A673 (cell line): ENCODE results near the gene STIL. TPM values are rescaled to one million over a fixed set of nuclear protein-coding genes. Genes with fewer than 3 reads are reported as not detected.

Source experiments
- BruUV-seq: library from RNA; stranded (reverse); fragments of 400-500 nt; replicated peaks from 2 replicates; lab custom pipeline; 2021; lab: Mats Ljungman, UMichigan
- CTCF ChIA-PET: fragments of 300-600 bp; sonication (Branson Sonifier 250); formaldehyde crosslinking; loops from one replicate; lab custom pipeline; 2022; ENCODE audit warnings: antibody characterized with exemption; lab: Charles Lee
- POLR2A ChIA-PET: fragments of 300-600 bp; sonication (Branson Sonifier 250); formaldehyde crosslinking; loops from one replicate; lab custom pipeline; 2022; ENCODE audit warnings: antibody characterized with exemption; ENCODE audit not compliant: low non-redundant PET; lab: Charles Lee
- DNase-seq: peaks from one replicate; pipeline ENCODE4 v3.0.0-alpha.2; 2015; ENCODE audit warnings: low spot score
- H3K27ac ChIP-seq: fragments of 200-600 bp; sonication (generic); 2 replicates; pipeline ENCODE4 v1.5.1; 2016; ENCODE audit warnings: mixed run types, low read depth, mild to moderate bottlenecking, mixed read lengths, antibody characterized with exemption, low read length; ENCODE audit not compliant: poor library complexity, severe bottlenecking
- H3K27me3 ChIP-seq: fragments of 200-600 bp; sonication (generic); replicated peaks from 2 replicates; pipeline ENCODE4 v1.6.1; 2017; ENCODE audit warnings: mixed run types, low read depth, mild to moderate bottlenecking, mixed read lengths, antibody characterized with exemption, low read length; ENCODE audit not compliant: insufficient read depth, poor library complexity
- H3K36me3 ChIP-seq: fragments of 200-600 bp; sonication (generic); 2 replicates; pipeline ENCODE4 v1.6.1; 2016; ENCODE audit warnings: mixed run types, mild to moderate bottlenecking, mixed read lengths, antibody characterized with exemption, low read length; ENCODE audit not compliant: insufficient read depth, poor library complexity, severe bottlenecking
- H3K4me1 ChIP-seq: fragments of 200-600 bp; sonication (generic); 2 replicates; pipeline ENCODE4 v1.6.1; 2017; ENCODE audit warnings: mixed run types, mild to moderate bottlenecking, mixed read lengths, antibody characterized with exemption, low read length; ENCODE audit not compliant: insufficient read depth, poor library complexity, severe bottlenecking
- H3K4me3 ChIP-seq: fragments of 200-600 bp; sonication (generic); 2 replicates; pipeline ENCODE4 v1.5.1; 2016; ENCODE audit warnings: low read depth, mixed run types, mild to moderate bottlenecking, mixed read lengths, low read length; ENCODE audit not compliant: poor library complexity, severe bottlenecking
- H3K9me3 ChIP-seq: fragments of 200-600 bp; sonication (generic); 2 replicates; pipeline ENCODE4 v1.6.1; 2016; ENCODE audit warnings: mixed run types, low read depth, mild to moderate bottlenecking, mixed read lengths, antibody characterized with exemption, low read length; ENCODE audit not compliant: poor library complexity, severe bottlenecking
- CTCF ChIP-seq: fragments of 300-800, 200-600 bp; sonication (generic); conservative IDR thresholded peaks from 2 replicates; pipeline ENCODE4 v1.5.1; 2017; ENCODE audit warnings: low read depth, mild to moderate bottlenecking, antibody characterized with exemption, low read length, moderate library complexity, mixed read lengths
- EZH2 ChIP-seq: fragments of 200-600 bp; sonication (generic); IDR thresholded peaks from 2 replicates; pipeline ENCODE4 v1.6.1; 2017; ENCODE audit warnings: borderline replicate concordance, low read depth, mild to moderate bottlenecking, mixed read lengths, antibody characterized with exemption, low read length; ENCODE audit not compliant: poor library complexity, severe bottlenecking
- intact Hi-C: fragments of 100-400 bp; cut with micrococcal nuclease; formaldehyde crosslinking; loops from one replicate; pipeline ENCODE4 v1.10.0; 2022; ENCODE audit not compliant: unreplicated experiment
- total RNA-seq: library from RNA; stranded (reverse); gene quantifications from 2 replicates; pipeline ENCODE4 v1.2.3, GENCODE V29; 2021

Gene STIL
- total RNA-seq, 1 experiment from 2014 or later, result 43.4 TPM

GRCh38 chr1:47328992-47329391, 15.0 kb upstream of the STIL start:
- ChIA-PET CTCF (no interaction called here), POLR2A (no interaction called here)
- no peak for DNase-seq
- no peaks in the 10 kb centered on the region for H3K36me3 ChIP-seq
- intact Hi-C loops, result no loop called here
- BruUV-seq, result no TSS peak
- no peak overlapping the region for H3K4me3 ChIP-seq
- H3K27me3 ChIP-seq, result no peaks in the 10 kb centered on the region
- peaks cover 5% of the 10 kb centered on the region for H3K4me1 ChIP-seq
- TF ChIP-seq EZH2, result no peak
- no peak for TF ChIP-seq CTCF
- no peaks in the 10 kb centered on the region for H3K9me3 ChIP-seq
- H3K27ac ChIP-seq, result no peak overlapping the region

GRCh38 chr1:47326271-47326670, 12.3 kb upstream of the STIL start:
- no peaks in the 10 kb centered on the region for H3K36me3 ChIP-seq
- H3K4me3 ChIP-seq, result no peak overlapping the region
- H3K9me3 ChIP-seq, result no peaks in the 10 kb centered on the region
- intact Hi-C loops, result no loop called here
- no peak for TF ChIP-seq EZH2
- TF ChIP-seq CTCF, result no peak
- DNase-seq, result no peak
- no peaks in the 10 kb centered on the region for H3K27me3 ChIP-seq
- H3K27ac ChIP-seq, result no peak overlapping the region
- H3K4me1 ChIP-seq, result no peaks in the 10 kb centered on the region
- POLR2A ChIA-PET, result no interaction called here
- no TSS peak for BruUV-seq
- CTCF ChIA-PET, result no interaction called here

- intact Hi-C loops, result no loop called here
Measured at GRCh38 chr1:47325528-47325927, 11.6 kb upstream of the STIL start.

More at GRCh38 chr1:47325528-47325927, 11.6 kb upstream of the STIL start:
- no peaks in the 10 kb centered on the region for H3K4me1 ChIP-seq
- ChIA-PET CTCF (no interaction called here), POLR2A (no interaction called here)
- no peaks in the 10 kb centered on the region for H3K27me3 ChIP-seq
- no peak overlapping the region for H3K4me3 ChIP-seq
- no peak for TF ChIP-seq EZH2
- TF ChIP-seq CTCF, result no peak
- no peak for DNase-seq
- no TSS peak for BruUV-seq
- H3K27ac ChIP-seq, result no peak overlapping the region
- no peaks in the 10 kb centered on the region for H3K9me3 ChIP-seq
- H3K36me3 ChIP-seq, result no peaks in the 10 kb centered on the region
